Large intestine (tissue), 3 donors: Measurements from ENCODE around the gene SYNJ2. TPM values are rescaled to one million over a fixed set of nuclear protein-coding genes. Genes with fewer than 3 reads are reported as not detected.

Experiments
- DNase-seq, 2 donors: peaks; one replicate each; pipeline versions ENCODE4 v3.0.0 to v3.0.0-alpha.2; 2013
- H3K27ac ChIP-seq: one replicate; pipeline ENCODE4 v1.5.1; 2013; ENCODE audit warnings: low read length
- H3K27me3 ChIP-seq: 2 replicates; pipeline ENCODE4 v1.6.1; 2013; ENCODE audit warnings: low read length; ENCODE audit not compliant: control insufficient read depth, insufficient read depth
- H3K36me3 ChIP-seq: 2 replicates; pipeline ENCODE4 v1.6.1; 2013; ENCODE audit warnings: low read length; ENCODE audit not compliant: control insufficient read depth, insufficient read depth
- H3K4me1 ChIP-seq: one replicate; pipeline ENCODE4 v1.6.1; 2013; ENCODE audit warnings: low read length; ENCODE audit not compliant: control insufficient read depth, insufficient read depth
- H3K4me3 ChIP-seq: one replicate; pipeline ENCODE4 v1.5.1; 2013; ENCODE audit warnings: low read length
- H3K9me3 ChIP-seq: one replicate; pipeline ENCODE4 v1.6.1; 2013; ENCODE audit warnings: mild to moderate bottlenecking, low read depth, low read length, moderate library complexity; ENCODE audit not compliant: control insufficient read depth
- WGBS: methylation state at CpG from one replicate; pipeline ENCODE4 v1.1.5; 2013; ENCODE audit warnings: low lambda C conversion rate; ENCODE audit not compliant: insufficient coverage; 5-methylcytosine and 5-hydroxymethylcytosine counted together
- polyA plus RNA-seq: library from polyadenylated mRNA; unstranded; fragments of 120-200 nt; gene quantifications from one replicate; pipeline ENCODE4 v1.2.1, GENCODE V29; 2013

SYNJ2 gene
- polyA plus RNA-seq, 1 donor: 14.3 TPM

GRCh38 chr6:158031381-158032353 lies 50.0 kb downstream of the SYNJ2 start:
- WGBS: no CpG with 5 or more reads among the region's 20 CpGs
- H3K9me3 ChIP-seq: no peaks in the 10 kb centered on the region
- H3K27me3 ChIP-seq: no peaks in the 10 kb centered on the region
- no peak for DNase-seq
- peaks cover 23% of the 10 kb centered on the region for H3K4me1 ChIP-seq
- no peak overlapping the region for H3K4me3 ChIP-seq
- no peak overlapping the region for H3K27ac ChIP-seq
- H3K36me3 ChIP-seq: peaks cover 26% of the 10 kb centered on the region

- Histone ChIP-seq H3K4me3 (no peak overlapping the region), H3K27me3 (no peaks in the 10 kb centered on the region), H3K27ac (no peak overlapping the region), H3K36me3 (peaks cover 26% of the 10 kb centered on the region), H3K9me3 (no peaks in the 10 kb centered on the region), H3K4me1 (peaks cover 18% of the 10 kb centered on the region)
- DNase-seq: no peak
- WGBS: no CpG with 5 or more reads among the region's 9 CpGs
Measured at GRCh38 chr6:158032354-158032733, 50.7 kb downstream of the SYNJ2 start.

GRCh38 chr6:158033077-158033750 lies 51.6 kb downstream of the SYNJ2 start:
- DNase-seq: no peak
- H3K36me3 ChIP-seq: peaks cover 30% of the 10 kb centered on the region
- H3K4me1 ChIP-seq: peaks cover 18% of the 10 kb centered on the region
- H3K9me3 ChIP-seq: no peaks in the 10 kb centered on the region
- H3K27ac ChIP-seq: peak overlapping the region; percentile 62
- H3K27me3 ChIP-seq: no peaks in the 10 kb centered on the region
- WGBS: no CpG with 5 or more reads among the region's 30 CpGs
- no peak overlapping the region for H3K4me3 ChIP-seq

GRCh38 chr6:158033751-158034702 lies 52.4 kb downstream of the SYNJ2 start:
- Histone ChIP-seq H3K36me3 (peaks cover 31% of the 10 kb centered on the region), H3K4me3 (no peak overlapping the region), H3K9me3 (no peaks in the 10 kb centered on the region), H3K27ac (peak overlapping the region; percentile 62), H3K27me3 (no peaks in the 10 kb centered on the region), H3K4me1 (peaks cover 18% of the 10 kb centered on the region)
- DNase-seq: peak; percentile 90 to 95
- WGBS: 44% methylated on average over 5 of the region's 14 CpGs

GRCh38 chr6:158036261-158036660 lies 54.6 kb downstream of the SYNJ2 start:
- no CpG with 5 or more reads among the region's 3 CpGs for WGBS
- no peak overlapping the region for H3K27ac ChIP-seq
- H3K36me3 ChIP-seq: peaks cover 22% of the 10 kb centered on the region
- no peak overlapping the region for H3K4me3 ChIP-seq
- H3K9me3 ChIP-seq: no peaks in the 10 kb centered on the region
- peaks cover 34% of the 10 kb centered on the region for H3K4me1 ChIP-seq
- no peak for DNase-seq
- H3K27me3 ChIP-seq: no peaks in the 10 kb centered on the region

- Histone ChIP-seq H3K4me3 (no peak overlapping the region), H3K27me3 (no peaks in the 10 kb centered on the region), H3K36me3 (peaks cover 22% of the 10 kb centered on the region), H3K27ac (no peak overlapping the region), H3K9me3 (no peaks in the 10 kb centered on the region), H3K4me1 (peaks cover 42% of the 10 kb centered on the region)
- WGBS: no CpG with 5 or more reads among the region's 12 CpGs
- no peak for DNase-seq
Measured at GRCh38 chr6:158037021-158037420, 55.4 kb downstream of the SYNJ2 start.

GRCh38 chr6:158037771-158038170 lies 56.1 kb downstream of the SYNJ2 start:
- WGBS: no CpG with 5 or more reads among the region's 10 CpGs
- Histone ChIP-seq H3K4me1 (peaks cover 49% of the 10 kb centered on the region), H3K27me3 (no peaks in the 10 kb centered on the region), H3K36me3 (peaks cover 21% of the 10 kb centered on the region), H3K9me3 (no peaks in the 10 kb centered on the region), H3K4me3 (no peak overlapping the region), H3K27ac (no peak overlapping the region)
- DNase-seq: no peak

GRCh38 chr6:158038291-158039177 lies 56.9 kb downstream of the SYNJ2 start:
- Histone ChIP-seq H3K4me3 (no peak overlapping the region), H3K4me1 (peaks cover 53% of the 10 kb centered on the region), H3K27ac (no peak overlapping the region), H3K27me3 (no peaks in the 10 kb centered on the region), H3K36me3 (peaks cover 18% of the 10 kb centered on the region), H3K9me3 (no peaks in the 10 kb centered on the region)
- WGBS: no CpG with 5 or more reads among the region's 21 CpGs
- no peak for DNase-seq

GRCh38 chr6:158039178-158039557 lies 57.5 kb downstream of the SYNJ2 start:
- peaks cover 17% of the 10 kb centered on the region for H3K36me3 ChIP-seq
- H3K4me1 ChIP-seq: peaks cover 54% of the 10 kb centered on the region
- no peak for DNase-seq
- no peak overlapping the region for H3K4me3 ChIP-seq
- H3K27me3 ChIP-seq: no peaks in the 10 kb centered on the region
- H3K9me3 ChIP-seq: no peaks in the 10 kb centered on the region
- H3K27ac ChIP-seq: no peak overlapping the region
- WGBS: no CpG with 5 or more reads among the region's 9 CpGs
